HG03442 (cell line): ENCODE measurements around the gene SLC22A1.
A peak's percentile ranks its signal among the peaks of the same experiment; 100 is the strongest.
"Not testable (repeated sequence)": the region's sequence is repeated elsewhere in the genome, so short reads cannot be mapped to it uniquely, and the experiment has no call there.

Source experiments
- ATAC-seq: cut with Tn5 transposase; IDR thresholded peaks from one replicate; pipeline ENCODE4 v1.9.1; 2021; ENCODE audit warnings: mild to moderate bottlenecking, moderate library complexity; ENCODE audit not compliant: unreplicated experiment

SLC22A1 gene

GRCh38 chr6:160121558-160121957, at the start of gene SLC22A1:
TSS of gene SLC22A1 (plus strand) at chr6:160121815. CDS start at chr6:160121936, 121 bp downstream.
- ATAC-seq = no peak

DNA sequence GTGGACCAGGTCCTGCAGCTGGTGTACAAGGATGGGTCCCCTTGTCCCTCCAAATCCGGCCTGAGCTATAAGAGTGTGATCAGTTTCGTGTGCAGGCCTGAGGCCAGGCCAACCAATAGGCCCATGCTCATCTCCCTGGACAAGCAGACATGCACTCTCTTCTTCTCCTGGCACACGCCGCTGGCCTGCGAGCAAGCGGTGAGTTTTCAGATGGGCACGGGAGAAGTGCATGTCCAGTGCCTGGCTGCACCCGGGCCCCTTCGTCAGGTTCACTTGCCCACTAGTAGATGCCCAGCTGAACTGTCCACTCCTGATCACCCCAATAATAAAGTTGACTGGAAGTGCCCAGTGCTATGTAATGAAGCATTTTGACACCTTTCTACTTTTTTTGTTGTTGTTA, 48.3 kb upstream of the SLC22A1 start:
- no peak for ATAC-seq

DNA sequence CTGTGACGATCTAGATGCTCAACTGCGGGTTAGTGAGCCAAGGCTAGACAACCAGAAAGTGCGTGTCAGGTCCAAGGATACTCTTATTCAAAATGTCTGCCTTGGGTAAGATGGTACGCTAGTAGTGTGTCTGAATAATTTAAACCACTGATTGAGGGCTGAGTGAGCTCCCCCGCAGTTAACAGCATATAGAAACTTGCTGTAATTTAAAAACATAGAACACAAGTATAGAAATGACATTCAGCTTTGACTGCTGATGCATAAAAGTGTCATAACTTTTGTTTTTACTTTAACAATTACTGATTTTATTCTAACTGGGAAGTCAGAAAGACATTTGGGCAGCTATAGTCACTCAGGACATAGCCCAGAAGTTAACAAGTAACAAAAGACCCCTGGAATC, 45.6 kb upstream of the SLC22A1 start:
- peak; percentile 68 for ATAC-seq

DNA sequence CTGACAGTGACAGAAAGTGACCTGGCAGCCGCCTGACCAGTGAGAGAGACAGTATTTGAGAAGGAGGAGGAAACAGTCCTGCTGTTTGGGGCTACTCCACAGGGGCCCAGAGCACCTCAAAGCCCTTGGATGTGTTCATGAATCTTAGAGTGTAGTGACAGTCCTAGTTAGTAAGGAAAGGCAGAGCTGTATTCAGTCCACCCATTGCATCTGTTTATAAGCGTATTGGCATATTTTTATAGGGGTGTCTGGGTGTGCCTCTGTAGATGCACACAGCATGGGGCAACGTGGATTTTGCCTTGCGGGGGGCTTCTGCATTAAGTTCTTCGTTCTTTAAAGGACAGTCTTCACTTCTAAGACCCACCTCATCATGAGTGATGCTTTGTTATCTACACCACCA, 44.6 kb upstream of the SLC22A1 start:
- no peak for ATAC-seq

- no peak for ATAC-seq
Observed at GRCh38 chr6:160077526-160077925, 44.1 kb upstream of the SLC22A1 start.

- ATAC-seq = no peak
Observed at GRCh38 chr6:160078883-160079685, 42.5 kb upstream of the SLC22A1 start.

DNA sequence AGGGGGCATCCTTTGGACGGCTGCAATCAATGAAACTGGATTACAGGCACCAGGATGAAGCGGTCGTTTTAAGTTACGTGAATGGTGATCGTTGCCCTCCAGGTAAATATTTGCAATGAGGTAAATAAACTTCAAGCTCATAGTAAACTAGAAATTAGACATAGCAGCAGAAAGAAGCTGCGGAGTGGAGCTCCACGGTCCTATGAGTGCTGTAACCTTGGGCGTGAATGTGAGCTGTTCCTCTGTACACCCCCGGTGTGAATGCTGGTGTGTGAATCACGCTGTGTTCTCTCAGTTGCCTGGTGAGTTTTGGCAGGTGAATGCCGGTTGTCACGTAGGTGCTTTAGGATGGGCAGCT, 42.0 kb upstream of the SLC22A1 start:
- ATAC-seq = no peak

DNA sequence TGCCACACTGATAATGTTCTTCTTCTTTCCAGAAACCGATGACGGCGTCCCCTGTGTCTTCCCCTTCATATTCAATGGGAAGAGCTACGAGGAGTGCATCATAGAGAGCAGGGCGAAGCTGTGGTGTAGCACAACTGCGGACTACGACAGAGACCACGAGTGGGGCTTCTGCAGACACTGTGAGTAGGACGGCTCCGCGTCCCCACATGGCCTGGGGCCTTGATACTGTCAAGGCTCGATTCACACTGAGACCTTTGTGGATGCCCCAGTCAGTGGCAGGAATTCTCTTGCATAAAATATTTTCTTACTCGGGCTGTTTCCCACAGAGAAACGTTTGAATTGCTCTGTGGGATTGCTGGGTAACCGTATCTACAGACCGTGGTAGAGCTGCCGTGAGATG, 41.5 kb upstream of the SLC22A1 start:
- no peak for ATAC-seq

GRCh38 chr6:160081398-160081797, 40.2 kb upstream of the SLC22A1 start:
- ATAC-seq = no peak

GRCh38 chr6:160082627-160083026, 39.0 kb upstream of the SLC22A1 start:
- no peak for ATAC-seq

GRCh38 chr6:160084198-160084776, 37.3 kb upstream of the SLC22A1 start:
- no peak for ATAC-seq

GRCh38 chr6:160085226-160085625, 36.4 kb upstream of the SLC22A1 start:
- no peak for ATAC-seq

DNA sequence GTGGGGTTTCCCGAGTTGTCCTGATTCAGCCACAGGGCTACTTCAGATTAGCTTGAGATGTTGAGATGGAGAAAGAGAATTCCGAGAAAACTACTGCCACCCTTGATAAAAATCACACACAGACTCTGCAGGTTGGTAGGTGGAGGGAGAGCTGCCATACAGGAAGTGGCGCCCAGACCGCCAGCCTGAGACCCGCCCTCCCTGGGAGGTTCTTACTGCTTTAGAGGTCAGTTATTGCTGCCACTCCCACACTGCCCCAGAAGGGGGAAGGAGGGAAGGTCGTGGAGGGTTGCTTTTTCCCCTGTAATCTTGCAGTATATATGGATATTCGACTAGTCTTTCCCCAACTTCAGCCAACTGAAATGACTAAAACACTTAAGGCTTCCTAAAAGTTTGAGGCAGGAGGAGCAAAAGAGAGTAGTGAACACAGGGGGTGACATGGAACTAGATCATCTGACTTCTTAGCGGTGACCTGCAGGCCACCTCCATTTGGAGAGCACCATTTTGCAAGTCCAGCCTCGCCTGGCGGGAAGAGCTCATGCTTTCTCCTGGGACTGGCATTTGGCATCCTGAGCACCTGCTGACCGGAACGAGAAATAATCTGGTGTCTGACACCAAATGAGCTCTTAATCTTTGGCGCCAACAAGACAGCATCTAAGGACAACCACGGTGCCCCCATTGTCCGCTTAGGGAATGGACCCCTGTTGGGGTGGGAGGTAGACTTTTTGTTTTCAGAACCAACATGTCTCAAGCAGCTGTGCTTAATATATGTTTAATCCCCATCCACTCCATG, 35.7 kb upstream of the SLC22A1 start:
- no peak for ATAC-seq

- no peak for ATAC-seq
Observed at GRCh38 chr6:160086754-160087153, 34.9 kb upstream of the SLC22A1 start.

- no peak for ATAC-seq
Observed at GRCh38 chr6:160088069-160088783, 33.4 kb upstream of the SLC22A1 start.

- no peak for ATAC-seq
Observed at GRCh38 chr6:160088784-160089533, 32.7 kb upstream of the SLC22A1 start.

- ATAC-seq = no peak
Observed at GRCh38 chr6:160089534-160089897, 32.1 kb upstream of the SLC22A1 start.

DNA sequence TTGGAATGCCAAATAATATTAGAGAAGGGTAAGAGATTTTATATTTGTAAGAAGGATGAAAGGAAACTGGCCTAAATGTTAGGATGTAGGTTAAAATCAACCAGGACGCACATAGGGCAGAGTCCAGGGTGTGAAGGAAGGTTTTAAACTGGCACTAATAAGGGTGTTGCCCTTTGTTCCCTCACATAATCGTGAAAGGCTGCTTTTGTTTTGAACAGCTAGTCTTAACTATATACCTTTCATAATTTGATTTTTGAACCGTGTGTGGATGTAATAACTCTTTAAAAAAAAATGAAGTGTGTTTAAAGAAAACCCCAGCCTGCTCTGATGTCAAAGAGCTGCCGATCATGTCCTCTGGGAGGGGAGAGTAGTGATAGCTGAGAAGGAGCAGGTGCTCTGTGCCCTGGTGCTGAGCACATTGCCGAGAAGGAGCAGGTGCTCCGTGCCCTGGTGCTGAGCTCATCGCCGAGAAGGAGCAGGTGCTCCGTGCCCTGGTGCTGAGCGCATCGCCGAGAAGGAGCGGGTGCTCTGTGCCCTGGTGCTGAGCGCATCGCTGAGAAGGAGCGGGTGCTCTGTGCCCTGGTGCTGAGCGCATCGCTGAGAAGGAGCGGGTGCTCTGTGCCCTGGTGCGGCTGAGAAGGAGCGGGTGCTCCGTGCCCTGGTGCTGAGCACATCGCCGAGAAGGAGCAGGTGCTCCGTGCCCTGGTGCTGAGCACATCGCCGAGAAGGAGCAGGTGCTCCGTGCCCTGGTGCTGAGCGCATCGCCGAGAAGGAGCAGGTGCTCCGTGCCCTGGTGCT, 31.0 kb upstream of the SLC22A1 start:
- ATAC-seq = not testable (repeated sequence)

DNA sequence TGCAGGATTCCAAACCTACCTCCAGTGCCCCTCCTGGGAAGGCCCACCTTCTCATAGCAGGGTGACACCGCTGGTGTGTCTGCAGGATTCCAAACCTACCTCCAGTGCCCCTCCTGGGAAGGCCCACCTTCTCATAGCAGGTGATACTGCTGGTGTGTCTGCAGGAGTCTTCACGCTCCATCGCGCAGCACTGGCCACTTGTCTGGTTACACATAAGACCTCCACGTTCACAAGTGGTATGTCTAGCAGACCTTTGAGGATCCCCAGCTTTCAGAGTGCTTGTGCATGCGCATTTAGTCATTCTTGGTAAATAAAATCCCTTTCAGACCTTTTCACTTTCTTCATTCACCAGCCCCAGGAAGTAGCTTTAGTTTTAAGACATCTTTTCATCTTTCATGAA, 29.4 kb upstream of the SLC22A1 start:
- not testable (repeated sequence) for ATAC-seq

DNA sequence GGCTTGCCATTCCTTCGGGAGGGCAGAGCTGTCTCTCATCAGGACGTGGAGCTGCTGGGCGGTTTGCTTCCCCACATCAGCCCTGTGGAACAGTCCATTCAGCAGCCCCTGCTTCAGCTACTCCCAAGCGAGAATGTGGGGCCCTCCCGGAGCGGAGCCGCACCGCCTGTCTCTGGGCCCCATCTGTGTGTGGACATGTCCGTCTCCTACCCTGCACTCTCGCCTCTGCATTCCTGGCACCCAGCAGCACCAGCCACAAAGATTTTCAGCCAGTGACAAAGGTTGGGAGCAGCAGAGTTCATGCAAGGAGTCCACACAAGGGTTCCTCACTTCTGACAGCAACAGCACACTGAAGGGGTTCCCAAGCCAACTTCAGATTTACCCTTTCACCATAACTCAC, 29.0 kb upstream of the SLC22A1 start:
- no peak for ATAC-seq
